Measurements from ENCODE around the gene TEFM.

TEFM gene

DNA sequence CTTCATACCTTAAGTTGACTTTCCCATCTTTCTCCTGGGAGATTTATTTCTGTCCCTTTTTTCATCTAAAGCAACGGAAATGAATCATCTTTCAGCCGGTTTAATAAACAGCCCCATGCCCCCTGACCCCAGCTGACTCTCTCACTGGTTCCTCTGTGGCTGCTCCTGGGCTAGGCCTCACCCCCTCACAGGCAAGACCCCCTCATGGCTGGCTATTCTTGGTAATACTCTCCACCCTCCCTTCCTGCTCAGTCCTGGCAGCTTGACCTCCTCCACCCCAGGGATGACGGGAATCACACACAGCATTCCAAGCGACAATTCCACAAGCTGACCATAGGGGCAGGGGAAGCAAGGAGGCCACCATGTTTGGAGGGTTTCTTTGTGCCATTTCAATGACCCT is 14.2 kb upstream of the TEFM start:
- Histone ChIP-seq H3K9me3 (ENCODE audit: insufficient read depth, low read length) (no peaks in the 10 kb centered on the region), H3K27me3 (ENCODE audit: low read length) (no peaks in the 10 kb centered on the region), H3K9ac (ENCODE audit: low read length) (no peak overlapping the region), H3K4me2 (ENCODE audit: low read depth, low read length, poor library complexity, severe bottlenecking) (no peak overlapping the region), H3F3A (ENCODE audit: insufficient read depth) (no peaks in the 10 kb centered on the region), H4K20me1 (ENCODE audit: low read depth, low read length) (no peaks in the 10 kb centered on the region), H3K9me2 (replicated peaks; ENCODE audit: insufficient read depth, low read length) (no peaks in the 10 kb centered on the region), H3K27ac (ENCODE audit: low read depth, low read length) (no peak overlapping the region), H2AFZ (ENCODE audit: low read depth, low read length, severe bottlenecking) (no peak overlapping the region), H3K4me3 (ENCODE audit: insufficient read depth, low read length, poor library complexity, severe bottlenecking) (no peak overlapping the region), H3K36me3 (ENCODE audit: low read length) (no peaks in the 10 kb centered on the region), H3K79me2 (ENCODE audit: insufficient read depth, low read length) (no peaks in the 10 kb centered on the region)
- no peak for TF ChIP-seq EZH2phosphoT487 (conservative IDR thresholded peaks at IDR 0.05; ENCODE audit: low read length)
- TF ChIP-seq, protein P1, sequence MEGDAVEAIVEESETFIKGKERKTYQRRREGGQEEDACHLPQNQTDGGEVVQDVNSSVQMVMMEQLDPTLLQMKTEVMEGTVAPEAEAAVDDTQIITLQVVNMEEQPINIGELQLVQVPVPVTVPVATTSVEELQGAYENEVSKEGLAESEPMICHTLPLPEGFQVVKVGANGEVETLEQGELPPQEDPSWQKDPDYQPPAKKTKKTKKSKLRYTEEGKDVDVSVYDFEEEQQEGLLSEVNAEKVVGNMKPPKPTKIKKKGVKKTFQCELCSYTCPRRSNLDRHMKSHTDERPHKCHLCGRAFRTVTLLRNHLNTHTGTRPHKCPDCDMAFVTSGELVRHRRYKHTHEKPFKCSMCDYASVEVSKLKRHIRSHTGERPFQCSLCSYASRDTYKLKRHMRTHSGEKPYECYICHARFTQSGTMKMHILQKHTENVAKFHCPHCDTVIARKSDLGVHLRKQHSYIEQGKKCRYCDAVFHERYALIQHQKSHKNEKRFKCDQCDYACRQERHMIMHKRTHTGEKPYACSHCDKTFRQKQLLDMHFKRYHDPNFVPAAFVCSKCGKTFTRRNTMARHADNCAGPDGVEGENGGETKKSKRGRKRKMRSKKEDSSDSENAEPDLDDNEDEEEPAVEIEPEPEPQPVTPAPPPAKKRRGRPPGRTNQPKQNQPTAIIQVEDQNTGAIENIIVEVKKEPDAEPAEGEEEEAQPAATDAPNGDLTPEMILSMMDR (IDR thresholded peaks at IDR 0.05; ENCODE audit: insufficient read depth, low read length, poor library complexity, severe bottlenecking), result no peak

DNA sequence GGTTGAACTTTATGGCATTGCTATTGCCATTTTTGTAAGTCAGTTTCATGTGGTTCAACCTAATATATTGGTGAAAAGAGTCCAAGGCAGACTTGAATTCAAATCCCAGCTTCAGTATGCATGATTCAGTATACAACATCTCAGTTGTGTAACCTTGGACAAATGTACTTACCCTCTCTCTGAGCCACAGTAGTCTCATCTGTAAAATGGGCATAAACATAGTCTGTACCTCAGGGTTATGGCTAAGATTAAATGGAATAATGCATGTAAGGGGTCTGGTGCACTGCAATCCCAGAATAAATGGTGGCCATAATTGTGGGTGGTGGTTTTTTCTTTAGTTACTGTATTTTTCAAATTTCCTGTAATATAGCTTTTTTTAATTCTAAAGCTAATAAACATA is 11.0 kb upstream of the TEFM start:
- no peaks in the 10 kb centered on the region for H4K20me1 ChIP-seq (ENCODE audit: low read depth, low read length)
- no peaks in the 10 kb centered on the region for H3F3A ChIP-seq (ENCODE audit: insufficient read depth)
- no peaks in the 10 kb centered on the region for H3K9me3 ChIP-seq (ENCODE audit: insufficient read depth, low read length)

DNA sequence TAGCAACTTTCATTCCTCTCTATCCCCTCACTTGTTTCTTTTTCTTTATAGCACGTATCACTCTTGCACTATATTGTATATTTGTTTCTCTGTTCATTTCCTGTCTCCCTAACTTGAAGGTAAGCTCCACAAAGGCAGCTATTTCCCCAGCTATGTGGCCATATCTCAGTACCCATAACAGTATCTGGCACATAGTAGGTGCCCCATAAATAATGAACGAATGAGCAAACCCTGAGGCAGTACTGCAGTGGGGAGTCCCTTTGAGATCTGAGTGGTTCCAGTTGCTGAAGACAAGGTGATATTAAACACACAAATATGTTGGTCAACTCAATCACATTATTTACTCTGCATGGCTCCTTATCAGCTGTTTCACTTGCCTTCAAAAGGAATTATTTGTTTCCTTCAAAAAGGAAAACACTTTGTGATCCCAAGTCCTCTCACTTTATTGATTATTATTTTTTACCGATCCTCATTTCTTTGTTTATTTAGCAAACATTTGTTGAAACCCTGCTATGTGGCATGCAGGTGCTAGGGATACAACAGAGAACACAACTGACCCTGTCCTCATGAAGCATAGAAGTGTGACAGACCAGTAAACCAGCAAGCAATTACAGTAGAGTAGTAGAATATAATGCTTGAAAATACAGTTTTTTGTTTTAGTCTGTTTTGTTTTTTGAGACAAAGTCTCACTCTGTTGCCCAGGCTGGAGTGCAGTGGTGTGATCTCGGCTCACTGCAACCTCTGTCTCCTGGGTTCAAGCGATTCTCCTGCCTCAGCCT is 10.0 kb upstream of the TEFM start:
- Histone ChIP-seq H3K4me3 (ENCODE audit: insufficient read depth, low read length, poor library complexity, severe bottlenecking) (no peak overlapping the region), H3K27me3 (ENCODE audit: low read length) (no peaks in the 10 kb centered on the region), H3K79me2 (ENCODE audit: insufficient read depth, low read length) (no peaks in the 10 kb centered on the region), H3K9me2 (replicated peaks; ENCODE audit: insufficient read depth, low read length) (no peaks in the 10 kb centered on the region), H2AFZ (ENCODE audit: low read depth, low read length, severe bottlenecking) (no peak overlapping the region), H3F3A (ENCODE audit: insufficient read depth) (no peaks in the 10 kb centered on the region), H3K9me3 (ENCODE audit: insufficient read depth, low read length) (no peaks in the 10 kb centered on the region), H3K27ac (ENCODE audit: low read depth, low read length) (no peak overlapping the region), H4K20me1 (ENCODE audit: low read depth, low read length) (no peaks in the 10 kb centered on the region), H3K9ac (ENCODE audit: low read length) (no peak overlapping the region), H3K36me3 (ENCODE audit: low read length) (no peaks in the 10 kb centered on the region), H3K4me2 (ENCODE audit: low read depth, low read length, poor library complexity, severe bottlenecking) (no peak overlapping the region)
- no peak for TF ChIP-seq EZH2phosphoT487 (conservative IDR thresholded peaks at IDR 0.05; ENCODE audit: low read length)
- TF ChIP-seq, protein P1 (IDR thresholded peaks at IDR 0.05; ENCODE audit: insufficient read depth, low read length, poor library complexity, severe bottlenecking), result no peak

More for the DNA sequence above, 11.0 kb upstream of the TEFM start:
- H3K4me3 ChIP-seq (ENCODE audit: insufficient read depth, low read length, poor library complexity, severe bottlenecking), result no peak overlapping the region
- no peak overlapping the region for H3K4me2 ChIP-seq (ENCODE audit: low read depth, low read length, poor library complexity, severe bottlenecking)
- H3K27ac ChIP-seq (ENCODE audit: low read depth, low read length), result no peak overlapping the region
- H3K36me3 ChIP-seq (ENCODE audit: low read length), result no peaks in the 10 kb centered on the region
- H3K9ac ChIP-seq (ENCODE audit: low read length), result no peak overlapping the region
- TF ChIP-seq, protein P1 (IDR thresholded peaks at IDR 0.05; ENCODE audit: insufficient read depth, low read length, poor library complexity, severe bottlenecking), result no peak
- TF ChIP-seq EZH2phosphoT487 (conservative IDR thresholded peaks at IDR 0.05; ENCODE audit: low read length), result no peak
- H3K27me3 ChIP-seq (ENCODE audit: low read length), result no peaks in the 10 kb centered on the region
- no peaks in the 10 kb centered on the region for H3K9me2 ChIP-seq (replicated peaks; ENCODE audit: insufficient read depth, low read length)
- no peaks in the 10 kb centered on the region for H3K79me2 ChIP-seq (ENCODE audit: insufficient read depth, low read length)
- no peak overlapping the region for H2AFZ ChIP-seq (ENCODE audit: low read depth, low read length, severe bottlenecking)

Data from SU-DHL-6 (cell line).